GM19035 (cell line): ENCODE data around the gene PDZD2.
"Not testable (repeated sequence)": the region's sequence is repeated elsewhere in the genome, so short reads cannot be mapped to it uniquely, and the experiment has no call there.

Experiments used
- ATAC-seq: cut with Tn5 transposase; IDR thresholded peaks from one replicate; pipeline ENCODE4 v1.9.1; 2021; ENCODE audit not compliant: unreplicated experiment

The PDZD2 gene

GRCh38 chr5:31767335-31768031, 128.6 kb downstream of the PDZD2 start:
- no peak for ATAC-seq

- ATAC-seq = no peak
Observed at GRCh38 chr5:31768046-31768445, 129.1 kb downstream of the PDZD2 start.

GRCh38 chr5:31768784-31769183, 129.9 kb downstream of the PDZD2 start:
- no peak for ATAC-seq

- no peak for ATAC-seq
Observed at GRCh38 chr5:31769530-31769929, 130.6 kb downstream of the PDZD2 start.

- no peak for ATAC-seq
Observed at GRCh38 chr5:31770132-31770720, 131.3 kb downstream of the PDZD2 start.

DNA sequence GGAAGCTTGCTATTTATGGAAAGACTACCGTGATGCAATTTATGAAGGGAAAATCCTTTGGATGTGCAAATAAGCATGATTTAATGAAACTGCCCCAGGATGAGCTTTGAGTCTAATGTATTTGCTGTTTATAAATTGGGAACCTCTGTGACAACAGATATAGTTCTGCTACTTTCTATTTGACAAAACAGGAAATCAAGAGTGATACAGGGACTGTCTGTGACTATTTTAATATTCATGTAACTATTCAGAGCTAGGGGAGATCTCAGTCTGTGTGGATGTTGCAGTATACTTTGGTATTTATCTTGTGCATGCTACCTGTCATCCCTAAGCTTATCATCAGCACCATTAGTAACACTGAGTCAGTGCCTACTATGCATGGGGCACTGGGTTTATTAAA, 132.1 kb downstream of the PDZD2 start:
- peak; percentile 89 for ATAC-seq

- ATAC-seq = peak; percentile 20
Observed at GRCh38 chr5:31771500-31771899, 132.6 kb downstream of the PDZD2 start.

GRCh38 chr5:31776294-31776693, 137.4 kb downstream of the PDZD2 start:
- ATAC-seq = not testable (repeated sequence)

DNA sequence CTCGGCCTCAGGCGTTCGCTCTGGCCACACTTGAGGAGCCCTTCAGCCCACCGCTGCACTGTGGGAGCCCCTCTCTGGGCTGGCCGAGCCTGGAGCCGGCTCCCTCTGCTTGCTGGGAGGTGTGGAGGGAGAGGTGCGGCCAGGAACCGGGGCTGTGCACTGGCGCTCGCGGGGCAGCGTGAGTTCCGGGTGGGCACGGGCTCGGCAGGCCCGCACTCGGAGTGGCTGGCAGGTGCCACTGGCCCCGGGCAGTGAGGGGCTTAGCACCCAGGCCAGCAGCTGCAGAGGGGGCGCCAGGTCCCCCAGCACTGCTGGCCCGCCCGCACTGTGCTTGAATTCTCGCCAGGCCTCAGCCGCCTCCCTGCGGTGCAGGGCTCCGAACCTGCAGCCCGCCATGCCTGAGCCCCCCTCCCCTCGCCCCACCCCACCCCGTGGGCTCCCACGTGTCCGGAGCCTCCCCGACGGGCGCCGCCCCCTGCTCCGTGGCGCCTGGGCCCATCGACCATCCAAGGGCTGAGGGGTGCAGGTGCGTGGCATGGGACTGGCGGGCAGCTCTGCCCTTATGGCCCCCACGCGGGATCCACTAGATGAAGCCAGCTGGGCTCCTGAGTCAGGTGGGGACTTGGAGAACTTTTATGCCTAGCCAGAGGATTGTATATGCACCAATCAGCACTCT, 138.2 kb downstream of the PDZD2 start:
- ATAC-seq = no peak

GRCh38 chr5:31781772-31782171, 142.8 kb downstream of the PDZD2 start:
- no peak for ATAC-seq

DNA sequence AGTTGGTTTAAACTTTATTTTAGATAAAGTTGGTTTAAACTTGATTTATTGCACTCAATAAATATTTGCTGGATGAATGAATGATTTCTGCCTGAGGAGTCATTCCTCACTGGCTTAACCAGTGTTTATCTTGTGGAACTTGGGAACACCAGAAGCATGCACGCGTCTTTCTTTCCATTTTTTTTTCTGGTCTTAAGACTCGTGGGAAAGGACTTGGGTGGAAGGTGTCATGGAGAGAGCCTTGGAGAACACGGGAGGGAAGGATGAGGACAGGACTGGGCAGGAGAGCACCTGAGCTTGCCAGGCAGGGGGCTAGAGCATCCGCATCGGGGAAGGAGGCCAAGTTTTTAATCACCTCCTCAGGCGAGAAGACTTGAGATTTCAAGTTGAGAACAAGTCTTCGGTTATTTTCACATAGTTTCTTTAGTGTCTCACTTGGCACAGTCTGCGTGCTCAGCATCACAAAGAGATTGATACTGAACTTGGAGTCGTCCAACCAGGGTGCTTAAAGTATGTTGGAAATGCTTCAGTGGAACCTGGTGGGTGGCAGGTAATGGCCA, 144.2 kb downstream of the PDZD2 start:
- no peak for ATAC-seq

- no peak for ATAC-seq
Observed at GRCh38 chr5:31783731-31784130, 144.8 kb downstream of the PDZD2 start.

DNA sequence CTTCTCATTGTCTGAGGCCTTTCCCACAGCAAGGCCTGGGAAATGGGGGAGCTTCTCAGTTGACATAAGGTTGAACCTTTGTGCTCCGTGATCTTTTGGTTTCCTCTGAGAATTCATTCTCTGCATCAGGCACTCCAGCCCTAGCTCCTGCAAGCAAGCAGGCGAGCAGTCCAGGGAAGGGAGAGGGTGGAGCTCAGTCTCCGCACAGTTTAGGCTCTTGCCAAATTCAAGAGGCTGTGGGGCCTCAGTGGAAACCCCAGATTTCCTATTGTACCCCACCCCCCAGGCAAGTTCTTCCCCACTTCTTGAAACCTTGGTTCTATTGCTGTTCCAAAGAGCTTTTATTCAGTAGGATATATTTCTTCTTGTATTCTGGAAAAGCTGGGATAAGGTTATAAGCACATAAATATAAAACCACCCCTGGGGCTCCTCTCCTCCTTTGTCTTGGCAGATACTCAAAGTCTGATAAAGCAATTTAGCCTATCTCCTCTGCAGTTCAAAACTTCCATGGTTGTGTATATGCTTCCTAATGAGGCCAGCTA, 147.2 kb downstream of the PDZD2 start:
- no peak for ATAC-seq

DNA sequence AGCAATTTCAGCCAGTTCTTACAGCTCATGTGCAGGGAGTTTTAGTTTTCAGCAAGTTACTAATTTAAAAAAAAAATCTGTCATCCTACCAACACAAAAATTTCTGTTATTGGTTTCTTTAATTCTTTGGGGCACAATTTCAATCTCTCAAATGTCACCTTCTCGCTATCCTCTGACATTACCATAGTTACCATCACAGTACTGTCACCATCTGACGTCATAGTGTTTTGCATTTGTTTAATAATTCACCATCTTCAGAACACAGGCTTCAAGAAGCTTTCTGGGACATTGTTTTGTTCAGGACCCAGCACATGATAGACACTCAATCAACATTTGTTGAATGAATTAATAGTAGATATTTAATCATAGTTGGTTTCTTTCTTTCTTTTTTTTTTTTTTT, 155.1 kb downstream of the PDZD2 start:
- ATAC-seq = no peak

DNA sequence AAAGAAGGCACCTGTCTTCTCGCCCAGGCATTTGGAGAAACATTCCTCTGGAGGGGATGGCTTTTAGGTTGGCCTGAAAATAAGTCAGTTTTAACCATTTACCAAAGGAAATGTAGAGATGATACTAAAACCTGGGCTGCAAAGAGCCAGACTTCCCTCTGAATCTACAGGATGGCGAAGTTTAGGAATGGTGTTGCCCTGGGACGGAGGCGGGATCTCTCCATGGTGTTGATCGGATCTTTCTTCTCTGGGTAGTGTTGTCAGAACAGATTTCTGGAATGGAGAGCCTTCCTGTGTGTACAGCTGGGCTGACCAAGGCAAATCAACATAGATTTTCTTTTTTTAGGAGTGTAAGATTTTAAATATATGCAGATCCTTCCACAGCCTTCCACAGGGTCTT, 159.2 kb downstream of the PDZD2 start:
- ATAC-seq = no peak

DNA sequence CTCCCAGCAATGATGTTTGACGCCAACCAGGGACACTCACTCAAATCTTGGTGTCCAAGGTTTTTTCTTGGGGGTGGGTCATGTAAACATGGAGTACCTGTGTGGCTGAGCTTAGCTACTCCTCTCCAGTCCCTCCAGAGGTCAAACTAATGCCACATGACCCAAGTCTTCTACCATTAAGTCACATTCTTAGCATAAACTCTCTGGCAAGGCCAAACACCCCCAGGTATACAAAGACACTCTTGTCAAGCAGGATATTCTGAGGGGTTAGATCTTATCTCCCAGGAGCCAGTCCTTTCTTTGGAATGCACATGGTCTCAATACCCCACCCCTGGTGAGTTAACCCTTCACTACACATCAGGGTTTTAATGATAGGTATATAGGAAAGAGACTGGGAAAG, 161.4 kb downstream of the PDZD2 start:
- ATAC-seq = no peak

DNA sequence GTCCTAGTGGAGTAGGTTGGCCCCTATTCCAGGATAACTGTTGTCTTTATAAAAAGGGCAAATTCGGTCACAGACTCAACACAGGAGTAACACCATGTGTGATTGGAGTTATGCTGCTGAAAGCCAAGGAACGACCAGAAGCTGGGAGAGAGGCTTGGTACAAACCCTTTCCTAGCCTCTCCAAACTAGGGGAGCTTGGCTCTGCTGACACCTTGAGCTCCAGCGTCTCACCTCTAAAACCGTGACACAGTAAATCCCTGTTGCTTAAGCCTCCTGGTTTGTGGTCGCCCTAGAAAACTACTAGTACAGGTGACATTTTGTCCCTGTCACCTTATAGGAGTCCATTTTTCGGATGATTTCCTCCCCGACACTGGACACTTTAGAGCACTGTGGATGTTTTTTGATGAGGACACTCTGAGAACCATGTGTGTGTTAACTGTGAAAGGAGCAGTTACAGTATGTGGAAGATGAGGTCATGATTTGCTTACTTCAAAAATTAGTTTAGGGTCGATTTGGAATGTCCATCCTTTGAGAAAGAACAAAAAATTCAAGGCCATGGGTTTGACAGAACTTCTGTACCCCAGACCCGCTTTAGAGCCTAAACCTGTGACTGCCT, 167.0 kb downstream of the PDZD2 start:
- no peak for ATAC-seq

DNA sequence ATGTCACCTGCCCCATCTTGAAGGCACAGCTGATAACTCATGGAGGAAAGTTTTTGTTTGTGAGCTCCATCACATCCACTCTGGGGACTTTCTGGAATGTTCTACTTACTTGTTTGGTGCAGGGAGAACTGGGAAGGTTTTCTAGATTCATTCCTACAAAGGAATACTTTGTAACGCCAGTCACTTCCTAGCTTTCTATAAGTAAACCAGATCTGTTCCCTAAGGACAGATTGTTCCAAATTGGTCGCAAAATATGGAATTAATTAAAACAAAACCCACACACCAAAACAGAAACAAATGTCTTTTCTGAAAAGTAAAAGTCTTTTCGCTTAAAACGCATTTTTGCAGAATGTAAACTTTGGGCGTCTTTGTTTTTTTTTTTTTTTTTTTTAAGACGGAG, 167.6 kb downstream of the PDZD2 start:
- ATAC-seq = no peak

DNA sequence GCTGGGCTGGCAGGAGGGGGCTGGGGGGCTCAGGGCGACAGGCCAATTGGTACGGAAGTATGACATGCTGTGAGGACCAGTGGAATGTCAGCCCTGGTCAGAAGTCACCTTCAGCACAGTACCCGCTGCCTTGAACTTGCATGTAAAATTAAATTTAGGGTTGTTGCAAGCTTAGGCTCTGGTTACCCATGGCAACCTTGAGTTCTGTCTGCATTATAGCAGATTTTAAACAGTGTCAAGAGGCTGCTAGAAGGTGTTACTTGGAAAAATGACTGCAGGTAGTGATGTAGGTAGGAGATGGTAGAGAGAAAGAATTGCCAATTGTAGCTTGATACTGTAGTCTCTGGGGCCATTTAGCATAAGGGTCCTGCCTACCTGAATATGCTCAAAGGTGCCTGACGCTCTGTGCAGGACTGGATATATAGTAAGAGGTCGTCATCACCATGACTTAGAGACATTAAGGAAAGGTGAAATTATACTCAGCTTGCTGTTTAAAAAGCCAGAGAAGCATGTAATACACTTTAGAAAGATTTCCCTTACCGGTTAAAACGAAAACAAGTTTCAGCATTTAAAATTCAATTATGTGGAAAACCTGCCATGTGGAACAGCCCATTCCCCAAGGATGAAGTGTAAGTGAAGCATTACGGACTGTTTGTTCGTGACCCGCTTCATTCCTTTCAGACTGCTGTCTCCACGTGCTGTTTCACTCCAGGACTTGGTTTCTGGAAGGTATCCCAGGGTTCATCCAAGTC, 169.0 kb downstream of the PDZD2 start:
- no peak for ATAC-seq

DNA sequence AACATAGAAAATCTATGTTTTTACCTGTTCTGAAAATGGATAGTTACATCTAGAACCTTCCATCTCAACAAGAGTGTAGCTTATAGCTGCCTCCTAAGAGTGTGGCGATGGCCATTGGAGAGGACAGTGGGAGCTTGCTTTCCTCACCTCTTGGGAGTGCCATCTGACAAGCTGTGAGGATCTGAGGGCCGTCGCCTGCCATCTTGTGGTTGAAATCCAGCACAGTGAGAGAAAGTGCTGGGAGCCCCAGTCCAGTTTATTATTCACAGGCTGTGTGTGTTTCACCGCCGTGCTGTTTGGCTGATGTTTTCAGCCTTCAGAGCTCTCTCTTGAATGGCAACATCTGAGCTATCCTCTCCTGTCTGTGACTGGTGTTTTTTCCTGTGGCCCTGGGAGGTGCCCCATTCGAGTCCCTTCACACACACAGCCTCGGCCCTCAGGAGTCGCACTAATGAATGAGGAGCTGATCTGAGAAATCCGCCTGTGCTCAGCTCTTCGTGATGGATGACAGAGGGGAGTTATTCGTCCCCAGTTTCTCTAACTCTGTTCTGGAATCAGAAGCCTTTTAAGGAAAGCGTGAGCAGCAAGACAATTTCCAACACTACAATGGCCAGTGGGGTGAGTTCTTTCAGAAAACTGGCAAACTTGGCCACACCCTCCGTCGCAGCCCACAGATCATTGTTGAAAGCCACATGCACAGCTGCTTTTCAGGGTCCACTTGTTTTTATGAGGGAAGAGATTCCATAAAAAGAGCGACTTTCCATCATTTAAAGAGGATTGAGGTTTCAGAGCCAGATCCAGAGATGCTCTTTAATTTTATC, 170.3 kb downstream of the PDZD2 start:
- ATAC-seq = no peak
